A549 (cell line): ENCODE data around the gene LOXL4.

Experiments
- CEBPB ChIP-seq, 2 experiments: fragments of >200 bp in 1 of 2; sonication (Bioruptor Twin) in 1 of 2; formaldehyde crosslinking in 1 of 2; IDR thresholded peaks; 2 replicates each; pipeline ENCODE4 v1.6.1; 2012 to 2016
- CHD2 ChIP-seq: fragments of 150-350 bp; IDR thresholded peaks from 2 replicates; pipeline ENCODE4 v1.6.1; 2014; ENCODE audit warnings: low read length; ENCODE audit not compliant: partially characterized antibody
- CTCF ChIP-seq: fragments of >200 bp; sonication (Bioruptor Twin); formaldehyde crosslinking; IDR thresholded peaks from 3 replicates; pipeline ENCODE4 v1.5.1; 2016
- HDAC2 ChIP-seq: fragments of 200-600 bp; sonication (generic); IDR thresholded peaks from 2 replicates; pipeline ENCODE4 v1.6.1; 2016
- MAX ChIP-seq: IDR thresholded peaks from 2 replicates; pipeline ENCODE4 v1.6.1; 2012
- PBX3 ChIP-seq: IDR thresholded peaks from 2 replicates; pipeline ENCODE4 v1.6.1; 2012
- POLR2A ChIP-seq: IDR thresholded peaks from 2 replicates; pipeline ENCODE4 v1.6.1; 2012; ENCODE audit warnings: mild to moderate bottlenecking, low read length
- REST ChIP-seq: fragments of 200-600 bp; sonication (generic); IDR thresholded peaks from 2 replicates; pipeline ENCODE4 v1.6.1; 2016; ENCODE audit warnings: antibody characterized with exemption, mild to moderate bottlenecking, moderate library complexity
- SMC3 ChIP-seq: fragments of >200 bp; sonication (Bioruptor Twin); formaldehyde crosslinking; IDR thresholded peaks from 3 replicates; pipeline ENCODE4 v1.6.1; 2018; ENCODE audit warnings: inconsistent platforms

- TF ChIP-seq CHD2: no peak
- no peak for TF ChIP-seq PBX3
- TF ChIP-seq HDAC2: no peak
- TF ChIP-seq CTCF: no peak
- no peak for TF ChIP-seq SMC3
- no peak for TF ChIP-seq POLR2A
- TF ChIP-seq REST: no peak
- TF ChIP-seq MAX: no peak
- no peak for TF ChIP-seq CEBPB (IDR thresholded peaks at IDR 0.05)
These were observed 12.7 kb downstream of the LOXL4 start for GRCh38 chr10:98255146-98255877.
